Glomerular endothelial cell (primary cell): ENCODE measurements around the gene DPP8. TPM values are rescaled to one million over a fixed set of nuclear protein-coding genes. Genes with fewer than 3 reads are reported as not detected.

Experiments
- total RNA-seq: library from RNA; depleted of rRNA; stranded (reverse); fragments of >200 nt; gene quantifications from 2 replicates; pipeline ENCODE4 v1.2.3, GENCODE V29; 2015

The DPP8 gene
- total RNA-seq, 1 donor from 2014 or later = 35.8 TPM

Other genes with a start within 250 kb of the DPP8 start
- gene PARP16, start 230.8 kb downstream of the DPP8 start, total RNA-seq = 4.0 and 9.0 TPM in 2 replicates
- gene RNU5A-1, start 221.6 kb downstream of the DPP8 start, total RNA-seq = not detected in 2 replicates
- not detected in 2 replicates for gene RNU5B-1, start 213.0 kb downstream of the DPP8 start, total RNA-seq
- 0.41 TPM in 1 of 2 replicates, not detected in the other for gene IGDCC3, start 139.7 kb downstream of the DPP8 start, total RNA-seq
- 0.29 and 1.4 TPM in 2 replicates for gene IGDCC4, start 94.7 kb downstream of the DPP8 start, total RNA-seq
- 70.9 and 75.6 TPM in 2 replicates for gene HACD3, start 12.8 kb upstream of the DPP8 start, total RNA-seq
- 30.7 and 40.2 TPM in 2 replicates for gene INTS14, start 93.4 kb upstream of the DPP8 start, total RNA-seq
- gene SLC24A1, start 104.2 kb upstream of the DPP8 start, total RNA-seq = 5.3 and 7.6 TPM in 2 replicates